HG03064 (cell line): ENCODE data around the gene PDZD8.
"Not testable (repeated sequence)": the region's sequence is repeated elsewhere in the genome, so short reads cannot be mapped to it uniquely, and the experiment has no call there.

ENCODE experiments used
- ATAC-seq: cut with Tn5 transposase; IDR thresholded peaks from one replicate; pipeline ENCODE4 v1.9.1; 2021; ENCODE audit warnings: low read depth; ENCODE audit not compliant: unreplicated experiment

Gene PDZD8

GRCh38 chr10:117257721-117258120, 117.5 kb downstream of the PDZD8 start:
- no peak for ATAC-seq

- no peak for ATAC-seq
These were observed 118.3 kb downstream of the PDZD8 start for GRCh38 chr10:117256910-117257309.

GRCh38 chr10:117255835-117256460, 119.3 kb downstream of the PDZD8 start:
- ATAC-seq, result no peak

GRCh38 chr10:117254774-117255735, 120.2 kb downstream of the PDZD8 start:
- ATAC-seq, result no peak

- ATAC-seq, result no peak
These were observed 120.9 kb downstream of the PDZD8 start for GRCh38 chr10:117254338-117254737.

GRCh38 chr10:117253908-117254307, 121.3 kb downstream of the PDZD8 start:
- no peak for ATAC-seq

GRCh38 chr10:117250411-117250810, 124.8 kb downstream of the PDZD8 start:
- ATAC-seq, result no peak

- no peak for ATAC-seq
These were observed 125.6 kb downstream of the PDZD8 start for GRCh38 chr10:117249493-117250093.

GRCh38 chr10:117248750-117249465, 126.3 kb downstream of the PDZD8 start:
- ATAC-seq, result no peak

GRCh38 chr10:117246997-117247671, 128.1 kb downstream of the PDZD8 start:
- ATAC-seq, result no peak

GRCh38 chr10:117242463-117242832, 132.8 kb downstream of the PDZD8 start:
- no peak for ATAC-seq

GRCh38 chr10:117241541-117242462, 133.4 kb downstream of the PDZD8 start:
- no peak for ATAC-seq

GRCh38 chr10:117240621-117241529, 134.4 kb downstream of the PDZD8 start, which contains the start of gene SLC18A2:
SLC18A2 (plus strand) TSS chr10:117241114; CDS start chr10:117241694, 580 bp downstream.
- ATAC-seq, result no peak

- no peak for ATAC-seq
These were observed 135.3 kb downstream of the PDZD8 start for GRCh38 chr10:117239721-117240620.

- ATAC-seq, result no peak
These were observed 136.2 kb downstream of the PDZD8 start for GRCh38 chr10:117239051-117239450.

- ATAC-seq, result no peak
These were observed 137.7 kb downstream of the PDZD8 start for GRCh38 chr10:117237401-117237991.

- not testable (repeated sequence) for ATAC-seq
These were observed 145.1 kb downstream of the PDZD8 start for GRCh38 chr10:117230107-117230506.
